Measurements from ENCODE around the gene SRSF6.

DNA sequence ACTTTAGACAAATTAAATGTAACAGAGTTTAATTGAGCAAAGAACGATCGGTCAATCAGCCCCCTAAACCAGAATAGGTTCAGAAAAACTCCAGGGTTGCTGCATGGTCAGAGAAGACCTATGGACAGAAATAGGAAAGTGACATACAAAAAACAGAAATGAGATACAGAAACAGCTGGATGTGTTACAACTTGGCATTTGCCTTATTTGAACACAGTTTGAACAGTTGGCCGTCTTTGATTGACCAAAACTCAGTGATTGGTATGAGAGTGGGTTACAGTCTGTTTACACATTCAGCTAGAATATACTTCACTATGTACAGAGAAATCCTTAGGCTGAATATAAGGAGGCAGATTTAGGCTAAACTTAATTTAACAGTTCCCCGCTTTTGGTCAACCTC, 19.9 kb downstream of the SRSF6 start:
- TF ChIP-seq FOSL2 (IDR thresholded peaks at IDR 0.05) (no peak), FOSL2 (CRISPR knock-in tag; IDR thresholded peaks at IDR 0.05) (no peak), POLR2A (IDR thresholded peaks at IDR 0.05; ENCODE audit: low read length) (no peak), RFX5 (IDR thresholded peaks at IDR 0.05) (no peak), NFE2L2 (conservative IDR thresholded peaks at IDR 0.05; ENCODE audit: low read length) (no peak), EP300 (IDR thresholded peaks at IDR 0.05) (no peak), ZC3H11A (IDR thresholded peaks at IDR 0.05) (no peak)
- TF ChIP-seq, protein P1, sequence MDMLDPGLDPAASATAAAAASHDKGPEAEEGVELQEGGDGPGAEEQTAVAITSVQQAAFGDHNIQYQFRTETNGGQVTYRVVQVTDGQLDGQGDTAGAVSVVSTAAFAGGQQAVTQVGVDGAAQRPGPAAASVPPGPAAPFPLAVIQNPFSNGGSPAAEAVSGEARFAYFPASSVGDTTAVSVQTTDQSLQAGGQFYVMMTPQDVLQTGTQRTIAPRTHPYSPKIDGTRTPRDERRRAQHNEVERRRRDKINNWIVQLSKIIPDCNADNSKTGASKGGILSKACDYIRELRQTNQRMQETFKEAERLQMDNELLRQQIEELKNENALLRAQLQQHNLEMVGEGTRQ (IDR thresholded peaks at IDR 0.05) = no peak
- TF ChIP-seq, protein P2, sequence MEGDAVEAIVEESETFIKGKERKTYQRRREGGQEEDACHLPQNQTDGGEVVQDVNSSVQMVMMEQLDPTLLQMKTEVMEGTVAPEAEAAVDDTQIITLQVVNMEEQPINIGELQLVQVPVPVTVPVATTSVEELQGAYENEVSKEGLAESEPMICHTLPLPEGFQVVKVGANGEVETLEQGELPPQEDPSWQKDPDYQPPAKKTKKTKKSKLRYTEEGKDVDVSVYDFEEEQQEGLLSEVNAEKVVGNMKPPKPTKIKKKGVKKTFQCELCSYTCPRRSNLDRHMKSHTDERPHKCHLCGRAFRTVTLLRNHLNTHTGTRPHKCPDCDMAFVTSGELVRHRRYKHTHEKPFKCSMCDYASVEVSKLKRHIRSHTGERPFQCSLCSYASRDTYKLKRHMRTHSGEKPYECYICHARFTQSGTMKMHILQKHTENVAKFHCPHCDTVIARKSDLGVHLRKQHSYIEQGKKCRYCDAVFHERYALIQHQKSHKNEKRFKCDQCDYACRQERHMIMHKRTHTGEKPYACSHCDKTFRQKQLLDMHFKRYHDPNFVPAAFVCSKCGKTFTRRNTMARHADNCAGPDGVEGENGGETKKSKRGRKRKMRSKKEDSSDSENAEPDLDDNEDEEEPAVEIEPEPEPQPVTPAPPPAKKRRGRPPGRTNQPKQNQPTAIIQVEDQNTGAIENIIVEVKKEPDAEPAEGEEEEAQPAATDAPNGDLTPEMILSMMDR (IDR thresholded peaks at IDR 0.05) = no peak
